ENCODE results near the gene LCORL.

GRCh38 chr4:18012134-18012806 lies 9.3 kb downstream of the LCORL start:
- no peak for TF ChIP-seq CTCF (conservative IDR thresholded peaks at IDR 0.05; ENCODE audit: low read length)
- TF ChIP-seq EZH2phosphoT487 (IDR thresholded peaks at IDR 0.05; ENCODE audit: borderline replicate concordance): no peak
